Measurements from ENCODE around the gene TMEM266.

The TMEM266 gene

GRCh38 chr15:76127169-76127568, 67.4 kb downstream of the TMEM266 start:
- Mint-ChIP-seq H3K4me3 (no peak overlapping the region), H3K9me3 (no peaks in the 10 kb centered on the region), H3K4me1 (no peaks in the 10 kb centered on the region), H3K36me3 (no peaks in the 10 kb centered on the region), H3K27ac (no peak overlapping the region), H3K27me3 (peaks cover 31% of the 10 kb centered on the region)
- DNase-seq: no peak
- CTCF ChIA-PET: interaction anchor here (0.8 to 1.7 kb wide), 2 partner anchors 12 to 70 kb away, joined by 3 to 8 read pairs; no protein-coding TSS in a partner anchor

- H3K4me3 Mint-ChIP-seq: no peak overlapping the region
- H3K4me1 Mint-ChIP-seq: no peaks in the 10 kb centered on the region
- CTCF ChIA-PET: interaction anchor here (1.7 kb wide), 1 partner anchor 12 kb away, joined by 8 read pairs; no protein-coding TSS in a partner anchor
- no peak for DNase-seq
- H3K9me3 Mint-ChIP-seq: no peaks in the 10 kb centered on the region
- H3K27ac Mint-ChIP-seq: no peak overlapping the region
- peaks cover 27% of the 10 kb centered on the region for H3K27me3 Mint-ChIP-seq
- H3K36me3 Mint-ChIP-seq: no peaks in the 10 kb centered on the region
These were observed 68.1 kb downstream of the TMEM266 start for GRCh38 chr15:76127880-76128279.

GRCh38 chr15:76134537-76134936, 74.8 kb downstream of the TMEM266 start:
- DNase-seq: no peak
- peaks cover 43% of the 10 kb centered on the region for H3K27me3 Mint-ChIP-seq
- H3K27ac Mint-ChIP-seq: no peak overlapping the region
- peaks cover 9% of the 10 kb centered on the region for H3K4me1 Mint-ChIP-seq
- H3K4me3 Mint-ChIP-seq: no peak overlapping the region
- H3K9me3 Mint-ChIP-seq: no peaks in the 10 kb centered on the region
- CTCF ChIA-PET: interaction anchor here (0.6 to 1.3 kb wide), 2 partner anchors 12 to 325 kb away, joined by 3 read pairs; no protein-coding TSS in a partner anchor
- H3K36me3 Mint-ChIP-seq: no peaks in the 10 kb centered on the region

- Mint-ChIP-seq H3K4me1 (peaks cover 10% of the 10 kb centered on the region), H3K9me3 (no peaks in the 10 kb centered on the region)
- CTCF ChIA-PET: interaction anchor here (1.3 to 10.9 kb wide), 2 partner anchors 76 to 326 kb away, joined by 3 to 203 read pairs; partner anchors contain the start of gene TMEM266
These were observed 75.7 kb downstream of the TMEM266 start for GRCh38 chr15:76135516-76135915.

GRCh38 chr15:76138436-76138835, 78.7 kb downstream of the TMEM266 start:
- peaks cover 10% of the 10 kb centered on the region for H3K4me1 Mint-ChIP-seq
- no peaks in the 10 kb centered on the region for H3K9me3 Mint-ChIP-seq
- CTCF ChIA-PET: interaction anchor here (0.8 to 10.9 kb wide), 14 partner anchors 11 to 452 kb away, joined by 3 to 203 read pairs (median 6); partner anchors contain the start of gene TMEM266
- no peaks in the 10 kb centered on the region for H3K36me3 Mint-ChIP-seq
- H3K27ac Mint-ChIP-seq: no peak overlapping the region
- H3K27me3 Mint-ChIP-seq: peaks cover 57% of the 10 kb centered on the region
- no peak overlapping the region for H3K4me3 Mint-ChIP-seq
- no peak for DNase-seq

More at GRCh38 chr15:76135516-76135915, 75.7 kb downstream of the TMEM266 start:
- Mint-ChIP-seq H3K27me3 (peaks cover 44% of the 10 kb centered on the region), H3K36me3 (no peaks in the 10 kb centered on the region), H3K27ac (no peak overlapping the region), H3K4me3 (no peak overlapping the region)
- DNase-seq: no peak

- H3K36me3 Mint-ChIP-seq: no peaks in the 10 kb centered on the region
- CTCF ChIA-PET: interaction anchor here (0.5 to 10.9 kb wide), 24 partner anchors 10 to 1953 kb away, joined by 3 to 203 read pairs (median 4); partner anchors contain the start of gene TMEM266
- no peak overlapping the region for H3K4me3 Mint-ChIP-seq
- DNase-seq: peak; percentile 87
- H3K9me3 Mint-ChIP-seq: no peaks in the 10 kb centered on the region
- H3K27me3 Mint-ChIP-seq: peaks cover 65% of the 10 kb centered on the region
- peaks cover 10% of the 10 kb centered on the region for H3K4me1 Mint-ChIP-seq
- no peak overlapping the region for H3K27ac Mint-ChIP-seq
These were observed 79.7 kb downstream of the TMEM266 start for GRCh38 chr15:76139368-76140073.

GRCh38 chr15:76140074-76140464, 80.3 kb downstream of the TMEM266 start:
- Mint-ChIP-seq H3K4me3 (no peak overlapping the region), H3K4me1 (peaks cover 10% of the 10 kb centered on the region), H3K9me3 (no peaks in the 10 kb centered on the region), H3K27ac (no peak overlapping the region), H3K27me3 (peaks cover 66% of the 10 kb centered on the region), H3K36me3 (no peaks in the 10 kb centered on the region)
- no peak for DNase-seq
- CTCF ChIA-PET: interaction anchor here (0.7 to 10.9 kb wide), 16 partner anchors 9 to 454 kb away, joined by 3 to 203 read pairs (median 4); partner anchors contain the start of gene TMEM266

GRCh38 chr15:76146812-76147211, 87.0 kb downstream of the TMEM266 start:
- Mint-ChIP-seq H3K27me3 (peaks cover 66% of the 10 kb centered on the region), H3K27ac (no peak overlapping the region), H3K4me1 (peaks cover 9% of the 10 kb centered on the region), H3K36me3 (no peaks in the 10 kb centered on the region), H3K9me3 (no peaks in the 10 kb centered on the region), H3K4me3 (no peak overlapping the region)
- CTCF ChIA-PET: interaction anchor here (0.8 to 6.9 kb wide), 5 partner anchors 11 to 337 kb away, joined by 3 to 65 read pairs (median 4); partner anchors contain the start of gene TMEM266
- DNase-seq: no peak

- no peak overlapping the region for H3K27ac Mint-ChIP-seq
- no peak overlapping the region for H3K4me3 Mint-ChIP-seq
- H3K36me3 Mint-ChIP-seq: no peaks in the 10 kb centered on the region
- CTCF ChIA-PET: interaction anchor here (0.7 to 6.9 kb wide), 10 partner anchors 9 to 338 kb away, joined by 3 to 65 read pairs (median 4); partner anchors contain the start of gene TMEM266
- no peaks in the 10 kb centered on the region for H3K9me3 Mint-ChIP-seq
- peak; percentile 78 for DNase-seq
- peaks cover 61% of the 10 kb centered on the region for H3K27me3 Mint-ChIP-seq
- H3K4me1 Mint-ChIP-seq: peaks cover 9% of the 10 kb centered on the region
These were observed 88.3 kb downstream of the TMEM266 start for GRCh38 chr15:76147906-76148570.

GRCh38 chr15:76149291-76149915, 89.6 kb downstream of the TMEM266 start:
- Mint-ChIP-seq H3K27ac (no peak overlapping the region), H3K9me3 (no peaks in the 10 kb centered on the region), H3K4me3 (no peak overlapping the region), H3K27me3 (peaks cover 56% of the 10 kb centered on the region), H3K36me3 (no peaks in the 10 kb centered on the region), H3K4me1 (peaks cover 9% of the 10 kb centered on the region)
- no peak for DNase-seq
- CTCF ChIA-PET: interaction anchor here (1.1 to 6.9 kb wide), 7 partner anchors 10 to 340 kb away, joined by 3 to 65 read pairs (median 9); partner anchors contain the start of gene TMEM266

GRCh38 chr15:76150513-76150912, 90.7 kb downstream of the TMEM266 start:
- no peak for DNase-seq
- Mint-ChIP-seq H3K36me3 (no peaks in the 10 kb centered on the region), H3K9me3 (no peaks in the 10 kb centered on the region), H3K4me1 (peaks cover 9% of the 10 kb centered on the region), H3K4me3 (no peak overlapping the region), H3K27me3 (peaks cover 48% of the 10 kb centered on the region), H3K27ac (no peak overlapping the region)
- CTCF ChIA-PET: interaction anchor here (1.0 to 6.9 kb wide), 8 partner anchors 9 to 223 kb away, joined by 3 to 65 read pairs (median 7); partner anchors contain the start of gene TMEM266

GRCh38 chr15:76150971-76151598, 91.3 kb downstream of the TMEM266 start:
- Mint-ChIP-seq H3K4me1 (peaks cover 9% of the 10 kb centered on the region), H3K27me3 (peaks cover 48% of the 10 kb centered on the region), H3K36me3 (no peaks in the 10 kb centered on the region), H3K4me3 (no peak overlapping the region), H3K27ac (no peak overlapping the region), H3K9me3 (no peaks in the 10 kb centered on the region)
- DNase-seq: peak; percentile 83
- CTCF ChIA-PET: interaction anchor here (0.6 to 6.9 kb wide), 8 partner anchors 11 to 342 kb away, joined by 3 to 65 read pairs (median 6); partner anchors contain the start of gene TMEM266

GRCh38 chr15:76151599-76151974, 91.8 kb downstream of the TMEM266 start:
- Mint-ChIP-seq H3K27me3 (peaks cover 47% of the 10 kb centered on the region), H3K4me1 (peaks cover 9% of the 10 kb centered on the region), H3K4me3 (no peak overlapping the region), H3K27ac (no peak overlapping the region), H3K9me3 (no peaks in the 10 kb centered on the region), H3K36me3 (no peaks in the 10 kb centered on the region)
- CTCF ChIA-PET: interaction anchor here (1.2 to 6.9 kb wide), 5 partner anchors 11 to 92 kb away, joined by 4 to 65 read pairs (median 12); partner anchors contain the start of gene TMEM266
- no peak for DNase-seq
